Endothelial cell of umbilical vein (primary cell): ENCODE data around the gene EBI3. TPM values are rescaled to one million over a fixed set of nuclear protein-coding genes. Genes with fewer than 3 reads are reported as not detected.

Experiments
- BruUV-seq: library from RNA; stranded (reverse); fragments of 400-500 nt; replicated peaks from 2 replicates; lab custom pipeline; 2021; lab: Mats Ljungman, UMichigan
- CTCF ChIA-PET: fragments of 300-600, 350-600 bp; sonication (Branson Sonifier 250); formaldehyde crosslinking; loops from one replicate; lab custom pipeline; 2021; ENCODE audit warnings: antibody characterized with exemption, inconsistent platforms; lab: Charles Lee
- POLR2A ChIA-PET: fragments of 300-600, 350-600 bp; sonication (Branson Sonifier 250); formaldehyde crosslinking; loops from one replicate; lab custom pipeline; 2021; ENCODE audit warnings: antibody characterized with exemption, inconsistent platforms; lab: Charles Lee
- DNase-seq: peaks from one replicate; pipeline ENCODE4 v3.0.0-alpha.2; 2011; ENCODE audit warnings: low read depth, low spot score
- FAIRE-seq: peaks from 2 replicates; lab custom pipeline; 2011; peaks lifted over from hg19 to GRCh38; lab: Jason Lieb, UNC
- H2AFZ ChIP-seq: 2 replicates; pipeline ENCODE4 v1.6.0; 2012; ENCODE audit warnings: low read depth, low read length, control low read depth, inconsistent platforms
- H3K27ac ChIP-seq: 2 replicates; pipeline ENCODE4 v1.5.1; 2011; ENCODE audit warnings: low read depth, mild to moderate bottlenecking, control low read depth, low read length, moderate library complexity; ENCODE audit not compliant: insufficient read depth
- H3K27me3 ChIP-seq, 2 experiments: 2 replicates each; pipeline versions ENCODE4 v1.6.0 to v1.6.1; 2011; ENCODE audit warnings: low read length in 2 of 2, mixed read lengths in 1 of 2; ENCODE audit not compliant: control insufficient read depth in 2 of 2, insufficient read depth in 2 of 2
- H3K36me3 ChIP-seq, 2 experiments: 2 replicates in 1 of 2; 3 replicates in 1 of 2; pipeline ENCODE4 v1.5.1; 2011; ENCODE audit warnings: low read length in 2 of 2, mild to moderate bottlenecking in 1 of 2, moderate library complexity in 1 of 2; ENCODE audit not compliant: control insufficient read depth in 2 of 2, insufficient read depth in 2 of 2; ENCODE audit errors: extremely low read depth in 1 of 2
- H3K4me1 ChIP-seq: 3 replicates; pipeline ENCODE4 v1.5.1; 2011; ENCODE audit warnings: mild to moderate bottlenecking, low read length; ENCODE audit not compliant: control insufficient read depth, insufficient read depth; ENCODE audit errors: extremely low read depth
- H3K4me2 ChIP-seq: 2 replicates; pipeline ENCODE4 v1.6.1; 2011; ENCODE audit warnings: low read length, control low read depth, mixed read lengths; ENCODE audit not compliant: insufficient read depth
- H3K4me3 ChIP-seq, 3 experiments: fragments of 200-600 bp in 1 of 3; sonication (generic), shearing (Covaris generic) in 1 of 3; replicated peaks in 1 of 3; 2 replicates each; pipeline ENCODE4 v1.5.1; 2011 to 2016; ENCODE audit warnings: control low read depth in 3 of 3, low read length in 3 of 3, mild to moderate bottlenecking in 2 of 3, inconsistent platforms in 1 of 3, low read depth in 1 of 3, moderate library complexity in 1 of 3; ENCODE audit not compliant: insufficient read depth in 1 of 3
- H3K79me2 ChIP-seq: 2 replicates; pipeline ENCODE4 v1.6.0; 2012; ENCODE audit warnings: low read length, inconsistent platforms; ENCODE audit not compliant: control insufficient read depth, insufficient read depth
- H3K9ac ChIP-seq: replicated peaks from 2 replicates; pipeline ENCODE3; 2011; ENCODE audit warnings: low read length, control low read depth; ENCODE audit not compliant: insufficient read depth; ENCODE audit errors: extremely low read depth
- H3K9me1 ChIP-seq: replicated peaks from 3 replicates; pipeline ENCODE4 v1.6.0; 2011; ENCODE audit warnings: mild to moderate bottlenecking, low read length; ENCODE audit not compliant: control insufficient read depth, insufficient read depth; ENCODE audit errors: extremely low read depth
- H3K9me3 ChIP-seq: replicated peaks from 2 replicates; pipeline ENCODE4 v1.5.1; 2012; ENCODE audit warnings: low read length, inconsistent platforms; ENCODE audit not compliant: control insufficient read depth, insufficient read depth
- H4K20me1 ChIP-seq: replicated peaks from 2 replicates; pipeline ENCODE3; 2011; ENCODE audit warnings: mild to moderate bottlenecking, low read length; ENCODE audit not compliant: control insufficient read depth, insufficient read depth; ENCODE audit errors: extremely low read depth
- EZH2 ChIP-seq: IDR thresholded peaks from 2 replicates; pipeline ENCODE4 v1.6.1; 2012; ENCODE audit warnings: borderline replicate concordance, low read depth, mild to moderate bottlenecking, moderate library complexity, low read length, inconsistent platforms; ENCODE audit not compliant: severe bottlenecking
- FOS ChIP-seq: IDR thresholded peaks from 2 replicates; pipeline ENCODE4 v1.6.1; 2011; ENCODE audit warnings: mild to moderate bottlenecking, low read length, moderate library complexity, borderline replicate concordance; ENCODE audit not compliant: insufficient read depth
- GATA2 ChIP-seq: IDR thresholded peaks from 2 replicates; pipeline ENCODE4 v1.7.0; 2011; ENCODE audit warnings: low read depth, mild to moderate bottlenecking, moderate library complexity, mixed read lengths, low read length; ENCODE audit not compliant: insufficient read length, insufficient read depth
- JUN ChIP-seq: IDR thresholded peaks from 2 replicates; pipeline ENCODE4 v1.6.1; 2011; ENCODE audit warnings: borderline replicate concordance, low read depth; ENCODE audit not compliant: insufficient read length, insufficient read depth
- MYC ChIP-seq: IDR thresholded peaks from one replicate; pipeline ENCODE4 v1.6.1; 2011; ENCODE audit warnings: mild to moderate bottlenecking, low read depth, low read length
- POLR2A ChIP-seq: IDR thresholded peaks from 2 replicates; pipeline ENCODE4 v1.6.1; 2012; ENCODE audit warnings: low read depth, mild to moderate bottlenecking, control low read depth, low read length
- POLR2AphosphoS5 ChIP-seq: IDR thresholded peaks from 2 replicates; pipeline ENCODE4 v1.6.1; 2012; ENCODE audit warnings: low read depth, mild to moderate bottlenecking, control low read depth, low read length, moderate library complexity; ENCODE audit not compliant: insufficient read depth
- dilution Hi-C: fragments of 300-500 bp; cut with MboI; formaldehyde crosslinking; loops from one replicate; pipeline ENCODE4 v1.15.0; 2019; ENCODE audit warnings: low sequenced_read_pairs; ENCODE audit not compliant: extremely low pct_ligation_motif_present
- intact Hi-C: fragments of 100-400 bp; cut with micrococcal nuclease; formaldehyde crosslinking; loops from one replicate; pipeline ENCODE4 v1.10.0; 2022
- polyA plus RNA-seq, 4 experiments: library from polyadenylated mRNA; depleted of rRNA in 3 of 4; stranded (reverse) in 3 of 4; unstranded in 1 of 4; fragments of >200 nt; gene quantifications; 2 replicates each; pipeline versions ENCODE4 v1.2.1 to v1.2.3, GENCODE V29; 2011 to 2012; ENCODE audit warnings: missing spikeins in 1 of 4
- total RNA-seq: library from RNA; stranded (reverse); gene quantifications from 2 replicates; pipeline ENCODE4 v1.2.3, GENCODE V29; 2021
- TF ChIP-seq, protein P1 (sequence below), 2 donors: IDR thresholded peaks; 1 replicate in 1 of 2; 2 replicates in 1 of 2; pipeline ENCODE4 v1.5.1; 2011; ENCODE audit warnings: low read length in 2 of 2, mild to moderate bottlenecking in 2 of 2, moderate library complexity in 2 of 2, control low read depth in 1 of 2, inconsistent platforms in 1 of 2, low read depth in 1 of 2; ENCODE audit not compliant: insufficient read depth in 1 of 2; ENCODE audit errors: extremely low read depth in 1 of 2
- TF ChIP-seq, protein P2 (sequence below): IDR thresholded peaks from 2 replicates; pipeline ENCODE4 v1.6.1; 2011; ENCODE audit not compliant: insufficient read depth, insufficient read length

The EBI3 gene
- total and polyA plus RNA-seq, 2 donors (not counting 3 experiments of a cell fraction or from before 2014, with no cell fraction given) = 0.29 to 1.0 TPM

DNA sequence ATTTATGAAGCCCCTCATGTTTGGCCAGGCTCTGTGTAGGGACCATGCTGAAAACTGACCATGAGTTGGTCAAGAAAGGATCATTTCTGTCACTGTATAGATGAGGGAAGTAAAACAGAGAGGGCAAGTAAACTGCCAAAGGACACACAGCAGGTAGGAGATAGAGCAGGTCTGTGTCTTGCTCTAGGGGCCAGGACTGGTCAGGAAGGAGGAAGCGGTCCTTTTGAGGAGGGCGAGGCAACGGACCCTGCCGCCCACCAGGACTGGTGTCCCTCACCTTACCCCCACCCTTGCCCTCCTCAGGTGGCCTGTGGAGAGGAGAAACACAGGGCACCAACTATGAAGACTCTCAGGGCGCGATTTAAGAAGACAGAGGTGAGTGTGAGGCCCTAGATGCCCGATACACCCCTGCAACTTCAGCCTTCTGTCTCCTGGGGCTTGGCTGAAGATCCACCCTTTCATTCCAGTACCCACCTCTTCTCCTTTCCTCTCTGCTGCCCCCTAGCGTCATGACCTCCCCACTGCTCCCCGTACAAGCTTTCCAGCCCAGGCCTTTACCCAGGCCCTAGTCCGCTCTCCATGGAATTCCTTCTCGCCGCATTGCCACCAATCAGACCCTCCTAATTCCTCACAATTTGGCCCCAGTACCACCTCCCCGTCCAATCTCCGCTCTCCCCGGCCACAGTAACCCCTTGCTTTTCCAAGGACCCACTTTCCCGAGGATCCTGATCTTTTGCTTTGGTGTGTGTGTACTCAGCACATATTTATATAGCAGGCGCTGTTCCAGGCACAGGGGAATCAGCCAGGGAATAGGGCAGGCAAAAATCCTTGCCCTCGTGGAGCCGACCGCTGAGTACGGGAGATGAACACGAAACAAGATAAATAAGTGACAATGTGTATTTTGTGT lies 43.0 kb upstream of the EBI3 start:
- no TSS peak for BruUV-seq
- no peak overlapping the region for H3K4me2 ChIP-seq
- peaks cover 3% of the 10 kb centered on the region for H3K4me1 ChIP-seq
- H3K9me1 ChIP-seq = no peaks in the 10 kb centered on the region
- POLR2A ChIA-PET = no interaction called here
- dilution Hi-C loops (no loop called here), intact Hi-C loops (loop anchor here (5.0 kb wide), 2 partner anchors 199 to 511 kb away; partner anchors contain the start of gene EEF2)
- CTCF ChIA-PET = interaction anchor here (0.6 to 2.6 kb wide), 10 partner anchors 10 to 198 kb away, joined by 3 to 21 read pairs (median 3); no protein-coding TSS in a partner anchor
- FAIRE-seq (peak; percentile 79), DNase-seq (peak; percentile 61)
- TF ChIP-seq, protein P1, sequence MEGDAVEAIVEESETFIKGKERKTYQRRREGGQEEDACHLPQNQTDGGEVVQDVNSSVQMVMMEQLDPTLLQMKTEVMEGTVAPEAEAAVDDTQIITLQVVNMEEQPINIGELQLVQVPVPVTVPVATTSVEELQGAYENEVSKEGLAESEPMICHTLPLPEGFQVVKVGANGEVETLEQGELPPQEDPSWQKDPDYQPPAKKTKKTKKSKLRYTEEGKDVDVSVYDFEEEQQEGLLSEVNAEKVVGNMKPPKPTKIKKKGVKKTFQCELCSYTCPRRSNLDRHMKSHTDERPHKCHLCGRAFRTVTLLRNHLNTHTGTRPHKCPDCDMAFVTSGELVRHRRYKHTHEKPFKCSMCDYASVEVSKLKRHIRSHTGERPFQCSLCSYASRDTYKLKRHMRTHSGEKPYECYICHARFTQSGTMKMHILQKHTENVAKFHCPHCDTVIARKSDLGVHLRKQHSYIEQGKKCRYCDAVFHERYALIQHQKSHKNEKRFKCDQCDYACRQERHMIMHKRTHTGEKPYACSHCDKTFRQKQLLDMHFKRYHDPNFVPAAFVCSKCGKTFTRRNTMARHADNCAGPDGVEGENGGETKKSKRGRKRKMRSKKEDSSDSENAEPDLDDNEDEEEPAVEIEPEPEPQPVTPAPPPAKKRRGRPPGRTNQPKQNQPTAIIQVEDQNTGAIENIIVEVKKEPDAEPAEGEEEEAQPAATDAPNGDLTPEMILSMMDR (IDR thresholded peaks at IDR 0.05; ENCODE audit: extremely low read depth in 1 of 2, insufficient read depth in 1 of 2, low read depth in 1 of 2, low read length in 2 of 2) = peak; percentile 79 to 89
- TF ChIP-seq GATA2 = no peak
- TF ChIP-seq FOS = no peak
- no peak for TF ChIP-seq POLR2A
- TF ChIP-seq POLR2AphosphoS5 = no peak
- no peak for TF ChIP-seq MYC
- TF ChIP-seq EZH2 = no peak
- TF ChIP-seq, protein P2, sequence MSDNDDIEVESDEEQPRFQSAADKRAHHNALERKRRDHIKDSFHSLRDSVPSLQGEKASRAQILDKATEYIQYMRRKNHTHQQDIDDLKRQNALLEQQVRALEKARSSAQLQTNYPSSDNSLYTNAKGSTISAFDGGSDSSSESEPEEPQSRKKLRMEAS = no peak
- no peak for TF ChIP-seq JUN
- peak overlapping the region; percentile 34 for H2AFZ ChIP-seq
- no peak overlapping the region for H3K4me3 ChIP-seq
- H3K36me3 ChIP-seq = no peaks in the 10 kb centered on the region
- H3K27me3 ChIP-seq = no peaks in the 10 kb centered on the region
- H3K9ac ChIP-seq = no peak overlapping the region
- no peaks in the 10 kb centered on the region for H3K9me3 ChIP-seq
- no peaks in the 10 kb centered on the region for H3K79me2 ChIP-seq
- no peak overlapping the region for H3K27ac ChIP-seq
- H4K20me1 ChIP-seq = no peaks in the 10 kb centered on the region
